Measurements from ENCODE around the gene GDPD5.

DNA sequence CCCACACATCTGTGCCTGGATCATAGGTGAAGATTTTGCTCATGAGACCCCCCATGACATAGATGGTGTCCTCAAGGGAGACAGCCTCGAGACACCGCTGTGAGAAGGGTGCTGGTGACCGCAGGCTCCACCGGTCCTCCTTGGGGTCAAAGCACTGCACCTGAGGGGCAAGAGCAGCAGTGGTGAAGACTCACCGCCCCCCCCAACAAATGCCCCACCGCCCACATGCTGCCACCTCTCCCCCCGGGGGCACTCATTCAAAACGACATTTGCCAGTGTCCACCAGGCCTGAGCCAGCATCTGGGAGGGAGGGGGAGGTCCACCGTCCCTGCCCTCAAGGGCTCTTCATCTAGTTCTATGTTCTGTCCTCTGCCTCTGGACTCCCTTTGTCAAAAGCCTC is 102.0 kb downstream of the GDPD5 start:
- TF ChIP-seq, protein P1, sequence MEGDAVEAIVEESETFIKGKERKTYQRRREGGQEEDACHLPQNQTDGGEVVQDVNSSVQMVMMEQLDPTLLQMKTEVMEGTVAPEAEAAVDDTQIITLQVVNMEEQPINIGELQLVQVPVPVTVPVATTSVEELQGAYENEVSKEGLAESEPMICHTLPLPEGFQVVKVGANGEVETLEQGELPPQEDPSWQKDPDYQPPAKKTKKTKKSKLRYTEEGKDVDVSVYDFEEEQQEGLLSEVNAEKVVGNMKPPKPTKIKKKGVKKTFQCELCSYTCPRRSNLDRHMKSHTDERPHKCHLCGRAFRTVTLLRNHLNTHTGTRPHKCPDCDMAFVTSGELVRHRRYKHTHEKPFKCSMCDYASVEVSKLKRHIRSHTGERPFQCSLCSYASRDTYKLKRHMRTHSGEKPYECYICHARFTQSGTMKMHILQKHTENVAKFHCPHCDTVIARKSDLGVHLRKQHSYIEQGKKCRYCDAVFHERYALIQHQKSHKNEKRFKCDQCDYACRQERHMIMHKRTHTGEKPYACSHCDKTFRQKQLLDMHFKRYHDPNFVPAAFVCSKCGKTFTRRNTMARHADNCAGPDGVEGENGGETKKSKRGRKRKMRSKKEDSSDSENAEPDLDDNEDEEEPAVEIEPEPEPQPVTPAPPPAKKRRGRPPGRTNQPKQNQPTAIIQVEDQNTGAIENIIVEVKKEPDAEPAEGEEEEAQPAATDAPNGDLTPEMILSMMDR (IDR thresholded peaks at IDR 0.05), result no peak
- TF ChIP-seq POLR2A (IDR thresholded peaks at IDR 0.05; ENCODE audit: low read depth), result no peak
- no peak for TF ChIP-seq POLR2AphosphoS5 (IDR thresholded peaks at IDR 0.05)
- TF ChIP-seq EP300 (IDR thresholded peaks at IDR 0.05), result no peak
